GM21786 (cell line): Measurements from ENCODE around the gene RABGAP1L.
"Not testable (repeated sequence)": the region's sequence is repeated elsewhere in the genome, so short reads cannot be mapped to it uniquely, and the experiment has no call there.

Experiments used
- ATAC-seq: cut with Tn5 transposase; IDR thresholded peaks from one replicate; pipeline ENCODE4 v1.9.1; 2021; ENCODE audit not compliant: unreplicated experiment

The RABGAP1L gene

GRCh38 chr1:174848593-174849560, 689.6 kb downstream of the RABGAP1L start:
- not testable (repeated sequence) for ATAC-seq

- ATAC-seq, result no peak
Observed at GRCh38 chr1:174850726-174851125, 691.4 kb downstream of the RABGAP1L start.

GRCh38 chr1:174858301-174858700, 699.0 kb downstream of the RABGAP1L start:
- no peak for ATAC-seq

- no peak for ATAC-seq
Observed at GRCh38 chr1:174870319-174870718, 711.0 kb downstream of the RABGAP1L start.

- no peak for ATAC-seq
Observed at GRCh38 chr1:174871886-174872285, 712.6 kb downstream of the RABGAP1L start.

- no peak for ATAC-seq
Observed at GRCh38 chr1:174872615-174873058, 713.3 kb downstream of the RABGAP1L start.

- ATAC-seq, result peak; percentile 53
Observed at GRCh38 chr1:174874331-174875053, 715.2 kb downstream of the RABGAP1L start.

GRCh38 chr1:174875306-174875705, 716.0 kb downstream of the RABGAP1L start:
- ATAC-seq, result no peak

GRCh38 chr1:174877208-174877673, 717.9 kb downstream of the RABGAP1L start:
- ATAC-seq, result no peak

GRCh38 chr1:174880171-174880570, 720.9 kb downstream of the RABGAP1L start:
- no peak for ATAC-seq

- ATAC-seq, result no peak
Observed at GRCh38 chr1:174883409-174883808, 724.1 kb downstream of the RABGAP1L start.

- ATAC-seq, result no peak
Observed at GRCh38 chr1:174884038-174884437, 724.7 kb downstream of the RABGAP1L start.

GRCh38 chr1:174884566-174884965, 725.2 kb downstream of the RABGAP1L start:
- ATAC-seq, result no peak

- no peak for ATAC-seq
Observed at GRCh38 chr1:174890024-174890423, 730.7 kb downstream of the RABGAP1L start.

- no peak for ATAC-seq
Observed at GRCh38 chr1:174892016-174892415, 732.7 kb downstream of the RABGAP1L start.

- no peak for ATAC-seq
Observed at GRCh38 chr1:174894117-174894762, 734.9 kb downstream of the RABGAP1L start.

- ATAC-seq, result not testable (repeated sequence)
Observed at GRCh38 chr1:174895610-174896009, 736.3 kb downstream of the RABGAP1L start.

- no peak for ATAC-seq
Observed at GRCh38 chr1:174898102-174898797, 738.9 kb downstream of the RABGAP1L start.

GRCh38 chr1:174900317-174900716, 741.0 kb downstream of the RABGAP1L start:
- no peak for ATAC-seq

- ATAC-seq, result no peak
Observed at GRCh38 chr1:174902531-174903099, 743.3 kb downstream of the RABGAP1L start.
